Measurements from ENCODE around the gene OSBPL10.

GRCh38 chr3:31755926-31756658, 225.0 kb downstream of the OSBPL10 start:
- TF ChIP-seq, protein P1, sequence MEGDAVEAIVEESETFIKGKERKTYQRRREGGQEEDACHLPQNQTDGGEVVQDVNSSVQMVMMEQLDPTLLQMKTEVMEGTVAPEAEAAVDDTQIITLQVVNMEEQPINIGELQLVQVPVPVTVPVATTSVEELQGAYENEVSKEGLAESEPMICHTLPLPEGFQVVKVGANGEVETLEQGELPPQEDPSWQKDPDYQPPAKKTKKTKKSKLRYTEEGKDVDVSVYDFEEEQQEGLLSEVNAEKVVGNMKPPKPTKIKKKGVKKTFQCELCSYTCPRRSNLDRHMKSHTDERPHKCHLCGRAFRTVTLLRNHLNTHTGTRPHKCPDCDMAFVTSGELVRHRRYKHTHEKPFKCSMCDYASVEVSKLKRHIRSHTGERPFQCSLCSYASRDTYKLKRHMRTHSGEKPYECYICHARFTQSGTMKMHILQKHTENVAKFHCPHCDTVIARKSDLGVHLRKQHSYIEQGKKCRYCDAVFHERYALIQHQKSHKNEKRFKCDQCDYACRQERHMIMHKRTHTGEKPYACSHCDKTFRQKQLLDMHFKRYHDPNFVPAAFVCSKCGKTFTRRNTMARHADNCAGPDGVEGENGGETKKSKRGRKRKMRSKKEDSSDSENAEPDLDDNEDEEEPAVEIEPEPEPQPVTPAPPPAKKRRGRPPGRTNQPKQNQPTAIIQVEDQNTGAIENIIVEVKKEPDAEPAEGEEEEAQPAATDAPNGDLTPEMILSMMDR (IDR thresholded peaks at IDR 0.05): no peak
- no peak for TF ChIP-seq EZH2phosphoT487 (IDR thresholded peaks at IDR 0.05)
- TF ChIP-seq EZH2 (IDR thresholded peaks at IDR 0.05): no peak

Data from neural progenitor cell (in vitro differentiated cells).